ENCODE results near the gene KCTD4.
"Not testable (repeated sequence)": the region's sequence is repeated elsewhere in the genome, so short reads cannot be mapped to it uniquely, and the experiment has no call there.

Gene KCTD4

DNA sequence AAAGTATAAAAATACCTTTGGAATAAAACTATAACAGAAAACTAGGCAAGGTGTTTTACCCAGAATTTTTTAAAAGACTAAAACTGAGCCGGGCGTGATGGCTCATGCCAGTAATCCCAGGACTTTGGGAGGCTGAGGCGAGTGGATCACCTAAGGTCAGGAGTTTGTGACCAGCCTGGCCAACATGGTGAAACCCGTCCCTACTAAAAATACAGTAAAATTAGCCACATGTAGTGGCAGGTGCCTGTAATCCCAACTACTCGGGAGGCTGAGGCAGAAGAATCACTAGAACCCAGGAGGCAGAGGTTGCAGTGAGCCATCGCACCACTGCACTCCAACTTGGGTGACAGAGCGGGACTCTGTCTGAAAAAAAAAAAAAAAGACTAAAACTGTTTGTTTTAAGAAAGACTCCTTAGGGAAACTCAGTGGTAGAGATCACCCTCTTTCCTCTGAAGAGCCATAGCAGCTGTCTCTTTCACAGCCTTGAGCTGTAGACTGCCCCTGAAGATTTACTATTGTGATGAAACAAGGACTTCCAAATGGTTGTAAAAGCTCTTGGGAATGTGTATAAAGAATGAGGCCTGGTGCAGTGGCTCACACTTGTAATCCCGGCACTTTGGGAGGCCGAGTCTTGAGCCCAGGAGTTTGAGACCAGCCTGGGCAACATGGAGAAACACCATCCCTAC lies 14.7 kb upstream of the KCTD4 start:
- no peak for DNase-seq (ENCODE audit: low read depth)

DNA sequence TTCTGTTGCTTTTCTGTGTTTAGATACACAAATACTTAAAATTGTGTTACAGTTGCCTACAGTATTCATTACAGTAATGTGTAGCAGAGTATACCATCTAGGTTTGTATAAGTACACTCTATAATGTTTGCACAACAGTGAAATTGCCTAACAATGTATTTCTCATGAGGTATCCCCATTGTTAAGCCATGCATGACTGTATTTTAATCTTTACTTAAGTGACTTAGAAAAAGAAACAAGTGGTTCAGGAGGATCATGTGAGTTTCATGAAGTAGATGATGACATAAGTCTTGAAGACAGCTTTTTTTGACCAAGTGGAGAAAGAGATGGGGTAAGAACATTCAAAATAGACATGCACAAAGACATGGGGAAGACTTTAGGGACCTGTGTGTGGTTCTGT lies 8.4 kb upstream of the KCTD4 start:
- no peak for DNase-seq (ENCODE audit: low read depth)

DNA sequence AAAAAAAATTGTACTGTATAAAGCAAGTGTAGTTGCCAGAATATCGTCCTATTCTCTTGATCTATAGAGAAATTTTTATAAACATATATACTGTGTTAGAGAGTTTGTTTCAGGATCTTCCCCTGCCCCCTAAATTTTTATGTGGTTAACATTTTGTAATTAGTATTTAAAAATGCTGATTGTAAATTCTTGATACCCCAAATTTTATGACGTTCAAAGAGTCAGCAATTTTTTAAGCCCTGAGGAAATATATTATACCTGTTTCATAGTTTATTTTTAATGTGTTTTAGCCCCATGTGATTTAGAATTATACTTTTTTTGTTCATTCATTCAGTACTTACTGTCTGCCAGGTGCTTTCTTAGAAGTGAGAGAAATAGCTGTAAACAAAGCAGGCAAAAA lies 7.3 kb upstream of the KCTD4 start:
- no peak for DNase-seq (ENCODE audit: low read depth)

DNA sequence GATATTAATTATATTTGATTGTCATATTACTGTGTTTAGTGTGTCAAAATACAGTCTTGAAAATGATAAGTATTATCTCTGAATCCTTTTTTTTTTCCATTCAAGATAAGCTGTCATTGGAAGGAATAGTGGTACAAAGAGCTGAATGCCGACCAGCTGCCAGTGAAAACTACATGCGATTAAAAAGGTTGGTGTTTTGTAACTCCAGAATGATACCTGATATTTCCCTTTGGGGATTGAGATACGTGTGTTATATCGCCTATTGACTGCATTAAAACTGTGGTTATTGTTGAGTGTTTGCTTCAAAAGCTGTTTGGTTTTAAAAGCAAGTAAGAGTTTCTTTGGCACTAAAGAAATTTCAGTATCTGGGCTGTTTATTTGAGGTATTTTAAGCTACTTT lies 6.5 kb upstream of the KCTD4 start:
- no peak for DNase-seq (ENCODE audit: low read depth)

DNA sequence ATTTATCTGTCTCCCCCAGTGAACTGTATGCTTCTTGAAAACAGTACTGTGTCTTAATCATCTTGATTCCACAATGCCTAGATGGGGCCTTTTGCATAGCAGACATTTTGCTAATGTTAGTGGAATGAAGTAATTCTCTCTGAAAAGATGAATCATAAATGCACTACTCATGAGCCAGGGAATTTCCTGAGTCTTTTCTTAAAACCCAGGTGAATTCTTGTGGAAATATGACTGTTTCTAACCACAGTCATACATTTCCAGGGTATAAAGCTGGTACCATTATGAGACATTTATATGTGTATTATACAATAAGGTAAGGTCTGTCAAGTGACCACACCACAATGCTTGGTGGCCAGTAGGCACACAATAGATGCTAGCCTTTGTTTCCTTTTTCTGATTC lies 5.5 kb upstream of the KCTD4 start:
- no peak for DNase-seq (ENCODE audit: low read depth)

DNA sequence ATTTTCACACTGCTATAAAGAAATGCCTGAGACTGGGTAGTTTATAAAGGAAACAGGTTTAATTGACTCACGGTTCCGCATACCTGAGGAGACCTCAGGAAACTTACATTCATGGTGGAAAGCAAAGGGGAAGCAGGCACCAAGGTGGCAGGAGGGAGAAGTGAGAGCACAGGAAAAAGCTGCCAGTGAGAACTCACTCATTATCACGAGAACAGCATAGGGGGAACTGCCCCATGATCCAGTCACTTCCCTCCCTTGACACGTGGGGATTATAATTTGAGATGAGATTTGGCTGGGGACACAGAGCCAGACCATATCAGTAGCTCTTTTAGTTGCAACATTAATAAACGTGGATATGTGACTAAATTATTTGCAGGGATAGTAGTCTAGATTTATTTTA lies 4.3 kb upstream of the KCTD4 start:
- DNase-seq (ENCODE audit: low read depth), result no peak

DNA sequence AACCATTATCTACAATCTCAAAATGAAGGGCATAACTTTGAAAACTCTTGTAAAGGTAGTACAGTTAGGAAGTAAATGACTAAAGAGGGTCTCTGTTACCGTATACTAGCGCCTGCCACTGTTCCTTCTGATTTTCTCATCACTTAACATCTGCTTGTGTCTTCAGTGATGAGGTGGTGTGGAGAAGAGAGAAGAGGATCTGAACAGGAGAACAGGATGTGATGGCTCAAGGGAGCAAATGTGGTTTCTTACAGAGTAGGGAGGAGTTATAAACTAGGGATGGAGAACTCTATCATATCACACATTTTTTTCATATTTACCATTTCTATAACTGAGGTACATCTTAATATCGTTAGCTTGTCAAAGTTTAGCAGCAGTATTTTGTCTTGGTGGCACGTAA lies 1.1 kb downstream of the KCTD4 start:
- no peak for DNase-seq (ENCODE audit: low read depth)

DNA sequence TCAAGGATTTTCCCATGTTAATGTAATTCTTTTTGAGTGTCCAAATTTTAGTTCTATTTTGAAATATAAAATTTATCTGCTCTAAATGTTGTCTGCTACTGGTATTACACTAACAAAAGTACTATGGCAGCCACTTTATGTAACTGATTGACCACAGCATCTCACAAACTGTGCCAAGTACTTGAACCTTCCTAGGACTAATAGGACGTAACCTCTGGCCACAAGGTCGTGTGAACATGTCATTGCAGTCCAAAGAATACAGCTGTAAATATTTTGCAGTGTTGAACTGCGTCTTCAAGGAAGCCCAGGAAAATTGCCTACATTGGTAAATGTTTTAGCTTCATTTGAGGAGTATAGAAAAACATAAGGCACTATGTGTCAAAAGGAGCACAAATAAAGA lies 1.9 kb downstream of the KCTD4 start:
- DNase-seq (ENCODE audit: low read depth), result no peak

DNA sequence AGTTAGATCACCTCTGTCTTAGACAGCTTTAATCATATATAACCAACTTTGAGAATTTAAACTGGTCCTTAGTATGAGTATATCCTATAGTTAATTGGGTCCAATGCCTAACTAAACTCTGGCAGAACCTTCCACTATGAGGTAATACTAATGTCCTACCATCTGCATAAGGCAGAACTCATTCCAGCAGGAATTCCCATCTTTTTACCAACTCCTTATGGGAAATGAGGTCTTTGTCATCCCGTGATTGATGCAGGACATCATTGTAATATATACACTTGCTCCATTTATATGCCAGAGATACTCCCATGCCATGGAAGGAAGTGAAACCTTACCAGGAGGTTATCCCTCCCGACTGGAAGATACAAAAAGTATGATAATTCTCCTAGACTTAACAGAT lies 2.8 kb downstream of the KCTD4 start:
- DNase-seq (ENCODE audit: low read depth), result no peak

DNA sequence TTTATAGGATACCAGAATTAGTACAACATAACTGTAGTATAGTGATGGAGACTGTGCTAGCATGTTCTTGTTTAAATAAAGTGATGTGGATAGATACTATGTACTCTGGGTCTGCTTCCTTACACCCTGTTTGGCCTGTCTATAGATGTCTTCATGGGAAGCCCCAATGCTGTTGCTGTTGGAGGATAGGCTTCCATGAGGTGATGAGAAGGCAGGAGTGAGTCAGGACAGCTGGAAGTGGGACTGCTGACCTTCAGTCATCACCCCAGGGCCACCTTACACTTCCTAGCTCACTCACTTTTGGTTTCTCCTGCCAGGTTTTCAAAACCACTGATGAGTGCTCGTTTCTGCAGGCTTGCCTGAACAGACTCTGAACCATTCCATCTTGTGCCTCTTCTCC lies 4.2 kb downstream of the KCTD4 start:
- DNase-seq (ENCODE audit: low read depth), result no peak

DNA sequence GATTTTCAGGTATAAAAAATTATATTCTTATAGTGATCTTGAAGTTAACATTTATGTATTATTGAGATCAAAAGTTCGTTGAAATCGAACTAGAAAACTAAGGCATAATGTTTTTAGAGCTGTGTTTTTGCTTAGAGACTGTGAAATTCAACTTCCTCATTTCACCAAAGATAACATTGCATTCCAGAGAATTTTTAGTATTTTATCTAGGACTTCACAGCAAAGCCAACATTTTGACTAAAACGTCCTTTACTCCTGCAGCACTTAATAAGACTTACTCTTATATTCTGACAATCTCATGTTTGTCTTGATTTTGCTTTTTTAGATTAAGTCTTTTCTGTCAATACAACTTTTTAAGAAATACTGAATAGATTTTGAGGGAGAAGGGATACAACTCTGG lies 4.7 kb downstream of the KCTD4 start:
- no peak for DNase-seq (ENCODE audit: low read depth)

DNA sequence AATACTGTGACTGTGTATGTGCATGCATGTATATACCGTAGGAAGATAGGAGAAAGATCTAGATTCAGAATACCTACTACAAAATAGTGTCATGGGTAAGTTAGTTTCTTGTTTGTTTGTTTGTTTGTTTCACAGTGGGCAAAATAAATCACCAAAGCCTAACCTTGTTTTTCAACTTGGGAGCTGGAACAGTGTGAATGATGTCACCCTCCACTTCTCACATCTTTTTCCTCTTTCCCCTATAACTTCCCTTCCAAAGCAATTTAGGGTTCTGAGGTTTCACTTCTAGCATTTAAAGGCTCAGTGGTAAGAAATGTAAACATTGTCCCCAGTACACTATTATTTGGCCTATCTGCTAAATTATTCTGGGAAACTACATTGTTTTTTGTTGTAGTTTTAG lies 5.4 kb downstream of the KCTD4 start:
- no peak for DNase-seq (ENCODE audit: low read depth)

DNA sequence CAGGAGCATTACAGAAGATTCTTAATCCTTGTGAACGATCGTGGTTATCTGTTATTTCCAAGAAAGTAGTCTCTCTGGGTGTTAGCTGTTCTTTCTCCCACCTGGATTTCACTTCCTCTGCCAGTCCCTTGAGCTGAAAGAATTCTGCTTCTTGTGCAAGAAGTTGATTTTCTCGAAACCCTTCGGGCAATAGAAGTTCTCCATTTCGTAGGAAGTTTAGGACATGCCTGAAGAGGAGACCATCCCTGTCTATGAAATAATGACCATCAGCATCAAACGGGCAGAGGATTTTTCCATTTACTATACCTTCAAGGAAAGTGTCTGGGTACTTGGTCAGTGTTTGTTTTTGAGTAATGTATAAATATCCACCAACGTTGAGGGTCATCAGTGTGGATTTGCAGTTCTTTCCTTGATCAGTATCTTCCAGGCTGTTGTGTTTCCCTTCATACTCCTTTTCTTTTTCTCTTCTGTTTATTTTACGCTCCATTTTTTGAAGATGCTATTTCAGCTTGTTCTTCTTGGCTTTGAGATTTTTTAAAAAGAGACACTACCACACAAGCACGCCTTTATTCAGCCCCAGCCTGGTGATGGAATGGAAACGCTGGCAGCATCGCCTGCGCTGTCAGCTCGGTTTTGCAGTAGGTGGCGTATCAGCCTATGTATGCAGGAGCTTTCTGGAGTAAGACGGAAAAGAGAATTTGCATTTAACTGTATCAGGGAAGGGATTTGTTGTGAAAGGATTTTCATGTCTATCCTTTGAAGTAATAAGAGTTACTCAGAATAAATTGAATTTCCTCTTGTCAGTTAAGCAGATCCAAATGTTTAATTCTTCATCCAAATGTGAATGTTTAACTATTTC lies 6.5 kb downstream of the KCTD4 start:
- DNase-seq (ENCODE audit: low read depth), result no peak

DNA sequence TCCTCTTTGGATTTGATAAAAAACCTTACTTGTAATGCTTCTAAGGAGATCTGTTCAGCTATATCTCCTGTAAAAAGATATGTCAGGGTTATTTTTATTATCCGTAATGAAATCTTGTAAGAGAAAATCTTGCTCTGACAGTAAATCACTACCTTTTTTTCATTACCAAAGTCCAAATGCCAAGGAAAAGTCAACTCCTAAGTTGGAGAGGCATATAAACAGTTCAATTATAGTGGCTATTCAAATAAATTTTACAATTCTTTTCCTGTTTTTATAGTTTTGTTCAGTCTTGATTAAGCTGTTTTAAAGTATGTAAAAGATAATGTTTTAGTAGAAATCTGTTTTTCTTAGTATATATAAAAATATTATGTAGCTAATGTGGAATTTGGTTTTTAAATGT lies 9.0 kb downstream of the KCTD4 start:
- no peak for DNase-seq (ENCODE audit: low read depth)

DNA sequence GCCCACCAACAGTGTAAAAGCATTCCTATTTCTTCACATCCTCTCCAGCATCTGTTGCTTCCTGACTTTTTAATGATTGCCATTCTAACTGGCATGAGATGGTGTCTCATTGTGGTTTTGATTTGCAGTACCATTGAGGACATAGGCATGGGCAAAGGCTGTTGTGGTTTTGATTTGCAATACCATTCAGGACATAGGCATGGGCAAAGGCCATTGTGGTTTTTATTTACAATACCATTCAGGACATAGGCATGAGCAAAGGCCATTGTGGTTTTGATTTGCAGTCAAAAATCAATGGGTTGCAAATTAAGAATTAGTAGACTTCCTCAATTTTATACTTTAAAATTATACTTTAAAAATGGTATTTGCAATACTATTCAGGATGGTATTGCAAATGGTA lies 11.3 kb downstream of the KCTD4 start:
- not testable (repeated sequence) for DNase-seq (ENCODE audit: low read depth)

DNA sequence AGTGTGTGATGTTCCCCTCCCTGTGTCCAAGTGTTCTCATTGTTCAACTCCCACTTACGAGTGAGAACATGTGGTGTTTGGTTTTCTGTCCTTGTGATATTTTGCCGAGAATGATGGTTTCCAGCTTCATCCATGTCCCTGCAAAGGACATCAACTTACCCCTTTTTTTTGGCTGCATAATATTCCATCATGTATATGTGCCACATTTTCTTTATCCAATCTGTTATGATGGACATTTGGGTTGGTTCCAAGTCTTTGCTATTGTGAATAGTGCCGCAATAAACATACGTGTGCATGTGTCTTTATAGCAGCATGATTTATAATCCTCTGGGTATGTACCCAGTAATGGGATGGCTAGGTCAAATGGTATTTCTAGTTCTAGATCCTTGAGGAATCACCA lies 11.8 kb downstream of the KCTD4 start:
- DNase-seq (ENCODE audit: low read depth), result not testable (repeated sequence)

DNA sequence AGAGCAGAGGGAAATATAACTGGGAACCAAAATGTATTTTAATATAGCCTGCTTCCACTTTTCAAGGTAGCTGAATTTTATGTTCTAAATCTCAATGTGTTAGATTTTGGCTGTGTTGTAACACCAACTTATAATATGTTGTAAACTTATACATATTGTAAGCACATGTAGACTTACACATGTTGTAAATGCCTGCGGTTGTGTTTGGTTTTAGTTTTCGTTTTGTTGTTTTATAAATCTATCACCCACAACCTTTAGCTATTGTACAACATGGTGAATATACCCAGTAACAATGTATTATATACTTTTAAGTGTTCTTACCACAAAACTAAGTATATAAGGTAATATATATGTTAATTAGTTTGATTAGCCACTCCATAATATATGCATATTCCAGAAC lies 15.6 kb downstream of the KCTD4 start:
- DNase-seq (ENCODE audit: low read depth), result no peak

DNA sequence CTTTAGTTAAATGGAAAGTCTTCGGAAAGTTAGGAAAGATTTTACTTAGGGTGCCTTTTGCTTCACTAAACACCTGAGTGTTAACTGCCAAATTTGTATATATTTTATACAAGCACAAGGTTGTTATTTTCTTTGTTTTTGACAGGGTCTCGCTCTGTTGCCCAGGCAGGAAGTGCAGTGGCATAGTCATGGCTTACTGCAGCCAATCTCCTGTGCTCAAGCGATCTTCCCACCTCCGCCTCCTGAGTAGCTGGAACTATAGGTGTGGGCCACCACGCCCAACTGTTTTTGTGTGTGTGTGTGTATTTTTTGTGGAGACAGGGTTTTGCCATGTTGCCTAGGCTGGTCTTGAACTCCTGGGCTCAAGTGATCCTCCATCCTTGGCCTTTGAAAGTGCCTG lies 16.2 kb downstream of the KCTD4 start:
- no peak for DNase-seq (ENCODE audit: low read depth)

DNA sequence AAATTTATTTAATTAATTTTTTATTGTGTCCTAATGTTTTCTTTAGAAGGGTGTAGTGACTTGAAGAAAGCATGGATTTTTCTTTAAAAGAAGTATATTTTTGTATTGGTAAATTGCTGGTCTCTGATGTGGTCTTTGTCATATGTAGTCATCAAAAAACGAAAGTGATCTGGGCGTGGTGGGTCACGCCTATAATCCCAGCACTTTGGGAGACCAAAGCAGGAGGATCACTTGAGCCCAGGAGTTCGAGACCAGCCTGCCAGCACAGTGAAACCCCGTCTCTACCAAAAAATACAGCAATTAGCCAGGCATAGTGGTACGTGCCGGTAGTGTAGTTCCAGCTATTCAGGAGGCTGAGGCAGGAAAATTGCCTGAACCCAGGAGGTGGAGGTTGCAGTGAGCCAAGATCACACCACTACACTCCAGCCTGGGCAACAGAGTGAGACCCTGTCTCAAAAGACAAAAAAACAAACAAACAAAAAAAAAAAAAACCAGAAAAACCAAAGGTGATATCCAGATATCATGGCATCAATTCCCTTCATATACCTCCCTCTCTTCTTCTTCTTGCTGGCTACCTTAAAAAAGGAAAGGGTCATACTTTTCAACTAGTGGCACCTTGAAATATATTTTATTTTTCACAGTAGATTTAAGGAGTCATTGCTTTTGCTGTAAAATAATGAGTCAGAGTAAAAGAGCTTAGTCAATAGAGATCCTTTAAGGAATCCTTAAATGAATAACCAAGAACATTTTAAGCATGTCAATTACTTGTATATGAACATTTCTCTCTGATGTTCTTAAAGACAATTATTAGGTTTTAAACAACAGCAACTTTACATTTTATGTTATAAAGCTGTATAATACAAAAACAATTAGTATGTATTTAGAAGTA lies 19.9 kb downstream of the KCTD4 start:
- no peak for DNase-seq (ENCODE audit: low read depth)

DNA sequence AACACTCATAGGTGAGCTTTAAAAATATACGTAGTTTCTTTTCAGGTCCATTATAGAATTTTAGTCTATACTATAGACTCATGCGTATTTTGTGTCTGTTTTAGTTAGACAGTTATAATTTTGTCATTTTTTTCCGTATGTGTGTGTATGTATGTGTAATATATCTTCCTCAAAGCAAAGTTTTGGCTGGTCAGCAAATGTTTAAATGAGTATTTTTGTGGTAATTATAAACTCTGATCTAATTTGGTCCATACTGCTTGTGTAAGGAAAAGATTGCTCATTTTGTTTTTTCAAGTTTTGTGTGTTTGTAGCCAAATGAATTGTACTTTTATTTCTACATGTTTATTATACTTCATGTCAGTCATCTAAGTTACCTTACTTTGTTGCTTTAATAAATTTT lies 20.5 kb downstream of the KCTD4 start:
- DNase-seq (ENCODE audit: low read depth), result no peak

DNA sequence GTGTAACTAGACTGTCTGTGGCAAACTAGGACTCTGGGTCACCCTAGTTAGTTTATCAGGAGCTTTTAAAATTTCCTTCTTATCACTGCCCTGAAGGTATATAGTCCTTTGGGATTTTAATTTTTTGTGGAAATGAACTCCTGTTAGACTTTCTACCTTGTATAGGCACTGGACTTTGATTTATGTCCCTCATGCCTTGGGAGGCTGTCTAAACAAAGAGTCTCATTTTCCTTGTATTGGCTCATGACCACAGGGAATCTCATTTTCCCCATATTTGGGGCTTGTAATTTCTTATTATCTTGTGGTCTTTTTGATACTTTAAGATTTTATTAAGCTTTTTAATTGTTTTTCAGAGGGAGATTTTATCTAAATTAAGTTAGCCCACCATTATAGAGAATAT lies 21.4 kb downstream of the KCTD4 start:
- no peak for DNase-seq (ENCODE audit: low read depth)

DNA sequence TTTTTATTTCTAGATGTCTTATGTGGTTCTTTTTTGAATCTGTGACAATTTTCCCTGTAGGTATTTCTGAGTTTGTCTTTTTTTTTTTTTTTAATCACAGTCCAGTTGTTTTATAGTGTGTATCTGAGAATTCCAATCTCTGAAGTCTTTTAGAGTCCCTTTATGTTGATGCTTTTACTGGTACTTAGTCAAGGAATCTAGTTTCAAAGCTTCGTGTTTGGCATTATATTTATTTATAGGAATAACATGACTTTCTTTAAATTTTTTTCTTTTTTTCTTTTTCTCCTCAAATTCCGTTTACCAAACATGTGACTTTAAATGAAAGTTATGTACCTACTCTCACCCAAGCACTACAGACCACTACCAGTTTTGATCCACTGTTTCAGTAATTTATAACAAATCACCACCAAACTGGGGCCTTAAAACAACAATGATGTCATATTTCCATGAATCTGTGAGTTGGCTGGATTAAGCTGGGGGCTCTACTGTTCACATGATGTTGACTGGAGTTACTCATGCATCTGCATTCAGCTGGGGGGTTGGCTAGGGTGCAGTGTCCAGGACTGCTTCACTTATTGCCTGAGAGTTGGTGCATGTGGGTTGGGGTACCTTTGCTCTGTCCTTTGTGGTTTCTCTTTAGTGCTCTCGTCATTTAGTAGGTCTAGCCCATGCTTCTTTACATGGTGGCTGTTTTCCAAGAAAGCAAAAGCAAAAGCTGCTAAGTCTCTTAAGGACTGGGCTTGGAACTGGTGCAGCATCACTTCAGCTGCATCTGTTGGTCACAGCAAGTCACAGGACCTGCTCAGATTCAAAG lies 22.3 kb downstream of the KCTD4 start:
- DNase-seq (ENCODE audit: low read depth), result no peak
